ENCODE data around the gene GGTLC1.
"Not testable (repeated sequence)": the region's sequence is repeated elsewhere in the genome, so short reads cannot be mapped to it uniquely, and the experiment has no call there.

DNA sequence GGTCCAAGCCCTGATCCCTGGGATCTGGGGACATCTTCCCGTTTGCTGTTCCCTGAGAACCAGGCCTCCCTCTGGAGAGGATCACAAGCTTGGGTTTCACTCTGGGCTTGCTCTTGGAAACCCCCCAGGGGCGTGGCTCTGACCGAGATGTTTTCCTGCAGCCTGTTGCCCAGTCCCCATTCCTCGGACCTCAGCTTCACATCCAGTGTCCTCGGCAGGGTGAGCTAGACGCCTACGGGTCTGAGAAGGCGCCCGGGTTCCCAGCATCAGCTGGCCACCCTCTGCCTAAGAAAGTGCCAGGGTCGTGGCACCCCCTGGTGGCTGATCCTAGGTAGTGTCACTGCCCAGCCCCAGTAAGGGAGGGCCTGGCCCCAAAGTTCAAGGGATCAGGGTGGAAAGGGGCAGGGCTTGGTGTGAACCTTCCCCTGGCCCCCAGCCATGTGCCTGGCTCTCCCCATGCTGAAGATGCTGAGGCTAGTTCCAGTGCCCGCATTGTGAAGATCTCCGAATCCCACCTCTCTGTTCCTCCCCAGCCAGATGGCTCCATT, 4.0 kb downstream of the GGTLC1 start:
- TF ChIP-seq, protein P1, sequence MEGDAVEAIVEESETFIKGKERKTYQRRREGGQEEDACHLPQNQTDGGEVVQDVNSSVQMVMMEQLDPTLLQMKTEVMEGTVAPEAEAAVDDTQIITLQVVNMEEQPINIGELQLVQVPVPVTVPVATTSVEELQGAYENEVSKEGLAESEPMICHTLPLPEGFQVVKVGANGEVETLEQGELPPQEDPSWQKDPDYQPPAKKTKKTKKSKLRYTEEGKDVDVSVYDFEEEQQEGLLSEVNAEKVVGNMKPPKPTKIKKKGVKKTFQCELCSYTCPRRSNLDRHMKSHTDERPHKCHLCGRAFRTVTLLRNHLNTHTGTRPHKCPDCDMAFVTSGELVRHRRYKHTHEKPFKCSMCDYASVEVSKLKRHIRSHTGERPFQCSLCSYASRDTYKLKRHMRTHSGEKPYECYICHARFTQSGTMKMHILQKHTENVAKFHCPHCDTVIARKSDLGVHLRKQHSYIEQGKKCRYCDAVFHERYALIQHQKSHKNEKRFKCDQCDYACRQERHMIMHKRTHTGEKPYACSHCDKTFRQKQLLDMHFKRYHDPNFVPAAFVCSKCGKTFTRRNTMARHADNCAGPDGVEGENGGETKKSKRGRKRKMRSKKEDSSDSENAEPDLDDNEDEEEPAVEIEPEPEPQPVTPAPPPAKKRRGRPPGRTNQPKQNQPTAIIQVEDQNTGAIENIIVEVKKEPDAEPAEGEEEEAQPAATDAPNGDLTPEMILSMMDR (conservative IDR thresholded peaks at IDR 0.05; ENCODE audit: low read depth, low read length): peak; percentile 18; the same call in 1 of the 2 replicates
- TF ChIP-seq EZH2 (IDR thresholded peaks at IDR 0.05; ENCODE audit: low read length, unreplicated experiment): not testable (repeated sequence)
